EL (cell line): ENCODE results near the gene KRT80.
A peak's percentile ranks its signal among the peaks of the same experiment; 100 is the strongest.

Experiments used
- DNase-seq: peaks from one replicate; pipeline ENCODE4 v3.0.0-alpha.2; 2016

KRT80 gene

DNA sequence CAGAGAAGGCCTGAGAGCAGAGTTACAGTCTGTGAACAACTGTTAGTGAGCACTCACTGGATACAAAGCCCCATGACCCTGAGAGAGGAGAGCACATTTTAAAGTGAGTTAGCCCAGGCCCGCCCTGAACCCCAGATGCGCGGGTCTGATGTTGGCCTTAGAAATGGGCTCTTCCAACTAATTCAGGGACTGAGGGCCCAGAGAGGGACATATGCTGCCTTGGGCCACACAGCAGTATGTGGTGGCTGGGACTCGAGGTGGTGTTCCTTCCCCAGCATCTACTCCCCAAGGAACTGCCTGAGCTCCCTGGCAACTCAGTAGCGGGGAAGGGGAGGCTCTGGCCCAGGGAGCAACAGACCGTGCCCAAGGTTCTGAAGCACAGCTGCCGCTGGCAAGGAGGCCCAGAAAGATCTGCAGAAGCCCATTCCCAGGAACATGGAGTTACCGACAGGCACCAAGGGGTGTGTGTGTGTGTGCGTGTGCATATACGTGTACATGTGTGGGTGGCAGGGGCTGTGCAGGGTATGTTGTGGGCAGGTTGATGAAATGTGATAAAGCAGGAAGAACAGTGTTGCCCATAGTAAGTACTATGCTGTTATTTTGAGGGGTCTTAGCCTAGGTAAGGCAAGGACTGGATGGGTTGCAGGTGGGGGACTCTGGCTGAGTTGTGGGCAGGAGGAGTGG, 40.5 kb downstream of the KRT80 start:
- no peak for DNase-seq

DNA sequence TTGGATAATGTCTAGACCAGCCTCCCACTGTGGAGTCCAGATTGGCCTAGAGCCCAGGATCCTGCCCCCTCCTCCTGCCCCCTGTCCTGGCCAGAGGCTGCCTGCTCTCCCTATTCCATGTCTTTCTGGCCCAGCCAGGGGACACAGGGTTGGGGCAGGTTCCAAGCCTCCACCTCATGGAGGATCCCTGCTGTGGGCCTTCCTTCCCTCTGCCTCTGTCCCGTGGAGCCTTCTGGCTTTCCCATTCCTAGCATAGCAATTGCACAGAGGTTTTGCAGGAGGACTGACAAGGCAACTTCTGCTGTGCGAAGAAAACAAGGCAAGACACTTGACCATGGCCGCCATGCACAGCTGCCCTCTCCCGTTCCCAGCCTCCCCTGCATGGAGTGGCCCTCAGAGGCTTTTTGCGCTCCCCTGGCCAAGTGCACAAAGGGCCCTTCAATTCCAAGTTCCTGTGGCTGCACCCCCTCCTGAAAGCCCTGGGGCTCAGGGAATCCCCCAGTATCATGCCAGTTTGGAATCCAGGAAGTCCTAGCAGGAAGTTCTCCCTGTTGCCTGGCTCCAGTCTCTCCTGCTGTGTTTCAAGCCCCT, 42.1 kb downstream of the KRT80 start:
- peak; percentile 52 for DNase-seq

DNA sequence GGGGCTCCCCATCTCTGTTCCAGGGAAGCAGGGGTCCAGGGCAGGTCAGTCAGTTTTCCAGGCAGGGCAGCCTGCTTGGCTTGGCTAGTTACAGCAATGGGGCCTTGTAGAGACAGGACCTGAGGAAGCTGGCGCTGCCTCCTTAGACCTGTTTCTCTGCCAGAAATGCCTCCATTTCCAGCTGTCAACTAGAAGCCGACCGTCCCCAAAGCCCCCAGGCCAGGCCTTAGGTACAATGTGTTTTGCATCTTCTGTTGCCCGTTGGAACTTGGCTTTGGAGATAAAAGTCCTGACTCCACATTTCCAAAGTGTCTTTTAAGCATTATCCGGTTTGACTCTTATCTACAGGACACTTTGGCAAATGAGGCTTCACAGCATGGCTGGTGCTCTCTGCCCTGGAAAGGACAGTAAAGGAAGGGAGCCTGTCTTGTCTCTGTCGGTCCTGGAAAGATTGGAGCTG, 42.6 kb downstream of the KRT80 start:
- DNase-seq, result no peak

DNA sequence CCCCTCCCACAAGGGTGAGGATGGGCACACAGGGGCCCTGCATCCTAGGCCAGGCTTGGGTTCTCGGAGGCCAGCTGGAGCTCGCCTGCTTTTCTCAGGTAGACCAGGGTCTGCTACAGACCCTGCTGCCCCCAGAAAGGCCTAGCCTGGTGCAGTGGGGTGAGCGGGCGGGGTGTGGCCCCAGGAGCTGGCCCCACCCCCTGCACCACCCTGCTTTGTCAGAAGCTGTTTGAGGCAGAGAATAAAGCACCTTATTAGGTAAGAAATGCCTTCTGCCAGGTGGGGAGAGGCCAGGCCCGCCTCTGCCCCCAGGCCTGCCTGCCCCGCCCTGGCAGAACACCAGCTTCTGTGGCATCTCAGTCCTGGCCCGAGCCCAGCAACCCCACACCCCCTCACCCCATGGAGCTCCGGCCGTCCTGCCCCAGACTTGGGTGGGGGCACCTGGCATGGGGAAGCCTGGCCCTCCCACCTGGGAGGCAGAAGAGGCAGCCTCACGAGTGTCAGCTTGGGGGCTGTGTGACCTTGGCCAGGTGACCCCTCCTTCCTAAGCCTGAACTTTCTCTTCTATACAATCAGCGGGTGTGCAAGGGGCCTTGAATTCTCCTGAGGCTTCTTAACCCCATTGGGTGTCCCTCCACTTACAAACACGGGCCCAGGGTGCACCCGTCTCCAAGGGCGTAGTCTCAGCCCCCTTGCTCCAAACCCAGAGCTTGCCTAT, 43.2 kb downstream of the KRT80 start:
- no peak for DNase-seq

DNA sequence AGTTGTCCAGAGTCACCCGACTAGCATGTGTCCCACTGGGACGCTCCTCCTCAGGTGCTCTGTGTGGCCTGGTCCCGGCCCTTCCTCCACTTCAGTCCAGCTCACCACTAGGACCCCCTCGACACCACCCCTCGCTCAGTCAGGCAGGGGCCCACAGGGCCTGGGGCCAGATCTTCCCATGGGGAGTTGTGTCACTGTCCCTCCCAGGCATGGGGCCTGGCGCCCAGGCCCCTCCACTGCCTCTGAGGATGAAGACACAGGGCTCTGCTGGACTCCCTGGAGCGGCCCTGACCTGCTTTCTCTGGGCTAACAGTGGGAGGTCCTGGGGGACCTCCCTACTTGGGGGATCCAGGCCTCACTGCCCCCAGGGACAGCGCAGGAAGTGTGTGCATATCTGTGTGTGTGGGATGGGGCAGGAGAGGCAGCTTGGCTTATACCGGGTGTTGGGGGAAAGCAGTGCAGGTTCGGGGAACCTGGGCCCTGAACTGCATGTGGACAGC, 43.8 kb downstream of the KRT80 start:
- no peak for DNase-seq

DNA sequence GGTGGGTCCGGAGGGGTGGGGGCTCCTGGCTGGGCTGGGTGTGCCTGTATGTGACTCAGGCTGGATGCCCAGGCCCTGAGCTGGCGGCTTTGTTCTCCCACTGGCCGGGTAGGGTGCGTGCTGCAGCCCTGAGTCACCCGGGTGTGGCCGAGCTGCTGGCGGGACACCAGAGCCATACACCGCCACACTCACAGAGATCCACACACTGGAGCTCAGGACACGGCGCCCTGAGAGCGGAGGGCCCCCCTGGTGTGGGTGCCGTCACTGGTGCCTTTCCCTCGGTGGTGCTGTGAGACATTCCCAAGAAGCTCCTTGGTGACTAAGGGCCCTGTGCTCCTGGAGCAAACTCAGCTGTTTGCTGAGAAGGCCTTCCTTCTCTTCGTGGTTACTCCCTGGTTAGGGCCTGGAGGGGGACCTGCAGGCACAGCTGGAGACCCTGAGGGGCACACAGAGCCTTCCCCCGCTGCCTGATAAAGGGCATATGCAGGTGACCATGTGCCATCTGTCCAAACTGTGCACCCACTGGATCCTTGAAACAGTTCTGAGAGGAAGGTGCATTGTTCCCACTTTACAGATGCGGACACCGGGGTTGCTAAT, 44.3 kb downstream of the KRT80 start:
- peak; percentile 100 for DNase-seq

DNA sequence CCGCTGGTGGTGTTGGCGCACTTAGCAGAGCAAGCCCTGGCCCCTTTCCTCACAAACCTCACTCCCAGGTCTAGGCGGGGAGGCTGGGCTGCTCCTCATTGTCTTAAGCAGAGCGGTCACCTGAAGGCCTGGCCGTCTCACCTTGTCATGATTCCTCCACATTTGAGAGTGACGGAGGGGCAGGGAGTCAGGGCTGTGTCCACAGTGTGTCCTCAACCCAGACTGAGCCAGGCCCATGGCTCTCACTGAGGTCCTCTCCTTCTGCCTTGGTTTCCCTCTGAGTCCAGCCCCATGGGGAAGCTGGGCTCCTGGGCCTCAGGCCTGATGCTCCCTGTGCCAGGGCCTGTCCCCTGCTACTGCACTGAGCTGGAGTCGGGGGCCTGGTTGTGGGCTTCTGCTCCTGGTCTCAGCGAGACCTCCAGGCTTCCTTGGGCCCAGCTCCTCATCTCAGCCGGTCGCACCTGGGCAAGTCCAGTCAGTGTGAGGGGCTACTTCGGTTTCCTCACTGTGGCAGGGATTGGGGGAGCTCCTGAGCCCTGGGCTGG, 44.9 kb downstream of the KRT80 start:
- no peak for DNase-seq

DNA sequence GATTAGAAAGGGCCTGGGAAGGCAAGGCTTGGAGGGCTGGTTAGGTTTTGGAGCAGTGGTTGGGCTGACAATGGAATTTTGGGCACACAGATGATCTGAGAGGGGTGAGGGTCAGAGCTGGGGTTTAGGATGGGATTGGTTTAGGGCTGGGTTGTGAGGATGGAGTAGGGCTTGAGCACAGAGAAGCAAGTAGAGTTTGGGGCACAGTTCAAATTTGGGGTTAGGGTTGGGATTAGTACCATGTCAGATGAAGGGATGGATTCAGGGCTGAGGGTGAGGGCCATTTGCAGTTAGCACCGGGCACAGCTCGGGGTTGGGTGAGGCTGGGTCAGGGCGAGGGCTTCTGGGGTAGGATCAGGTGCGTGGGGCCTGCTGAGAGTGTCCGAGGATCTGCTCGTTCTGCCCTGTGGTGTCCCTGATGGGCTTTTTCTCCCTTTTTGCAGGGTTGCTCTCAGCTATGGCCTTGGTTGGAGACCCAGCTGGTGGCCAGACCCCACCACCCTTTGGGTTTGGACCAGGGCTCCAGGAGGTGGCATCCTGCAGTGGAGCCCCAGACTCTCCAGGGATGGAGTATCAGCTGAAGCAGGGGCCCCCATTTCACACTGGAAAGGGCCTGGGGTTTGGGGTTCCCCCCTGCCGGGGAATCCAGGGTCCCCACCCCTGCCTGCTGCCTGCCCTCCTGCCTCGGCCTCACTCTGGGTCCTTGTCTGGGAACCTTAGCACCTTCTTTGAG, 45.6 kb downstream of the KRT80 start:
- DNase-seq, result no peak

DNA sequence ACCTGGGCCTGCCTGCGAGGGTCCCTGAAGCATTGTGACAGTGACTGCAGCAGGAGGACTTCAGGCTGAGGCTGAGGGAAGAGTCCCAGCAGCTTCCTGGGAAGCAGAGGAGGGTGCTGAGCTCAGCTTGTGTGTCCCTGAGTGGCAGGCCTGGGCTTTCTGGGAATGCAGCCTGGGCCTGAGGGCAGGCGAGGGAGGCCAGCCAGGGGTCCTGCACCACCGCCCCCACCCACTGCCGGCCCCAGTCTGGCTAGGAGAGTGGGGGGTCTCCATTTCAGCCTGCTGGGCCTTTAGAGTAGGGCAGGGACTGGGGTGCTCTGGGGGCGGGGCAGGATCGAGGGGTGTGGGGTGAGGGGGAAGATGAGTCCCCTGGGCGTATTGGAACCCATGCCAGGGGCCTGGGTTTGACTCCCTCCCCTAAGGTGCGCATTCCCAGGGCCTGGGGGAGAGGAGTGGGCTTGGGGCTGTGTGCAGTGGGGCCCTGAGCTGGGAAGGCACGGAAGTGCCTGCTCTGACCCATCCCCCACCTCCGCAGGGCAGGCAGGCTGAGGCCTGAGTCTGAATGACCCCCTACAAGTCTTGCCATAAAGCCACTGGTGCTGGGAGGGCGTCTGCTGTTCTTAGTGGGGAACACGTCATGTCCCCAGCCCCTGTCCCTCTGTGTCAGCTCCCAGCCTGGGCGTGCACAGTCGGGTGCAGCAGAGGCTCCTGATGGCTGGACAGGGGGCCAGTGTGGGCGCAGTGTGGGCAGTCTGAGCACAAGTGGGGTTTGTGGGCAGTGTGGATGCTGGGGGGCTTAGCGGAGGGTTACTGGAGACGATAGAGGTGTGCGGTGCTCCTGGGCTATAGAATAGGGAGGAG, 46.4 kb downstream of the KRT80 start:
- DNase-seq, result no peak

DNA sequence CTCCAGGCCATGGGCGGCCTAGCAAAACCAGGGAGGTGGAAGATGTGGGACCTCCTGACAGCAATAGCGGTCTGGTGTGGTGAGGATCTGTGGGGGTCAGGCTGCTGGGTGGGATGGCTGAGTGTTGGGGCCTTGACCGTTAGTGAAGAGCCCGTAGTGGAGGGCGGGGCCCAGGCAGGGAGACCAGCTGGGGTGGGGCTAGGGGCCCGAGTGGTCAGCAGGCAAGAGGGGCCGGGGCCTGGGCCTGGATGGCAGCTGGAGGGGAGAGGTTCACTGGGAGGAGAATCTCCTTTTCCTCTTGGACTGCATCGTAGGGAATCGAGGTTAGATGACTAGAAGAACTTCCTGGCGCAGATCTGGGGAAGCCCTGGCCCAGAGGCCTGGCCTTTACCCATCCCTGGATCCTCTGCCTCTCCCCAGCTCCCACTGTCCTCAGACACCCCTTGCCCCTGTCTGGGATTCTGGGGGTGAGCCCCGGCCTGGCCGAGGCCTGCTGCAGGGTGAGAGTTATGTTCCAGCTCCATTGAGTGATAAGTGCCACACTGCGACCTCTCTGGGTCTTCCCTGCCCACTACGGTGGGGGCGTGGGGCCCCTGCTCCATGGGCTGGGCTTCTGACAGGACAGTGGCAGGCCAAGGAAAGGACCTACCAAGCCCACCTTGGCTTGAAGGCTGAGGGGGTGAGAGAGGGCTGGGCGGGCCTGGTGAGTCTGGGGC, 47.1 kb downstream of the KRT80 start:
- DNase-seq, result no peak

DNA sequence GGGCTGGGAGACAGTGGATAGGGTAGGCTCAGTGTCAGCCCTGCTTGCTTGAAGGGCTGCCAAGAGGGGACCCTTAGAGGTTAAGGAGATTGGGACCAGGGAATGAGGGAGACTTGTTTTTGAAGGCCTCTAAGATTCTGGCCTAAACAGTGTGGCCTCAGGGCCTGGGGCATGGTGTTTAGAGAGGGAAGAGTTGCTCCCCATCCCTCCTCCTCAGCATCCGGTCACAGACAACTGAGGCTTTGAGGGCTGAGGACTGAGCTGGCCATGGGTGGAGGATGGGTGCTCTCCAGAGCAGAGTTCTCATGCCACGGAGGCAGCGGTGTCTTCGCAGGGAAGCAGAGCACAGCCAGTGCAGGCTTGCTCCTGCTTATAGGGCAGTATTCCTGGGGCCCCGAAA, 49.4 kb downstream of the KRT80 start:
- DNase-seq, result no peak

DNA sequence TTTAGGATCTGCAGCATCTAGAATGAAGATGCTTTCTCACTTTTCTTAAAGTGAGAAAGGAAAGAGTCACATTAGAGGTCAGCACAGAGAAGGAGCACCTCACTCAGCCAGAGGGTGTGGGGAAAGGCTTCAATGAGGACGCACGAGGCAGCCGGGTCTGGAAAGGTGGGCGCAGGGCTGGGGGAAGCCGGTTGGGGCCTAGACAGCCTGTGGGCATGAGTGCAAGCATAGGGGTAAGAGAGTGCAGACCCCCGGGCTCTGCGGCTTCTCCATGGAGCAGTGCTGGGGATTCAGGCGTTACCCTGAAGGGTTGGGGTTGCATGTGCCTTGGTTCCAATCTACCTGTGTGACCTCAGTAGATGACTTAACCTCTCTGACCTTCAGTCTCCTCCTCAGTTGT, 49.9 kb downstream of the KRT80 start:
- no peak for DNase-seq

DNA sequence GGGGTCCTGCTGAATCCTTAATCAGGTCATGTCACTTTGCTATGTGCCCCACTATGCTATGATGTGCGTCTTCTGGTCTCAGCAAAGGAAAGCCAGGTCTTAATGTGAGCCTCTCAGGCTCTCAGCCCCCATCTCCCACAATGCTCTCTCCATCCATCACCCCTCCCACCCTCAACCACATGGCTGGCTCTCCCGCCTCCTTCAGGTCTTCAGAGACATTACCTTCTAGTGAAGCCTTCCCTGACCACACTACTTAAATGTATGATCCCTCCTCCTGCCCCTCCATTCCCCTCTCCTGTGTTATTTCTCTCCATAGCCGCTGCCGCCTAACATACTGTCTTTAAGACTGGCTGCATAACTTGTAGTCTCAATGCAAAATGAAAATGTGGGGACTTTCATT, 50.5 kb downstream of the KRT80 start:
- DNase-seq, result no peak

DNA sequence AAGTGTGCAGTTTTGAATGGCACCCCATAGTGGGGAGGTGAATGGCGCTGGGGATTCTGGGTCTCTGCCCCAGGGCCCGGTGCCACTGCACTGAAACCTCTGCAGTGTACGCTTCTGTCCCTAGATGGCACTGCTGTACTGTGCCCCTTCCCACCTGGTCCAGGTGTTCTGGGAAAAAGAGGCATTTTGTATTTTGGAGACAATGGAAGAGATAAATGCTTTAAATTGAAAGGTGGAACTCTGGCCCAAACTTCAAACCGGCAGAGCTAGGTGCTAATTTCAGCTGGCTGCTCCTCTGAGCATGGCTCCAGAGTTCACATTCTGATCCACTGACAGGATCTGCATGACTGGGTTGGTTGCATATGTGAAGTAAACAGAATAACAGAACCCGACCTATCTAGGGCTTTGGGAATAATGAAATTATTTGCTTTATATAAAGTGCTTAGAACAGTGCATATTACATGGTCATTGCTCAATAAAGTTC, 52.2 kb downstream of the KRT80 start:
- no peak for DNase-seq

DNA sequence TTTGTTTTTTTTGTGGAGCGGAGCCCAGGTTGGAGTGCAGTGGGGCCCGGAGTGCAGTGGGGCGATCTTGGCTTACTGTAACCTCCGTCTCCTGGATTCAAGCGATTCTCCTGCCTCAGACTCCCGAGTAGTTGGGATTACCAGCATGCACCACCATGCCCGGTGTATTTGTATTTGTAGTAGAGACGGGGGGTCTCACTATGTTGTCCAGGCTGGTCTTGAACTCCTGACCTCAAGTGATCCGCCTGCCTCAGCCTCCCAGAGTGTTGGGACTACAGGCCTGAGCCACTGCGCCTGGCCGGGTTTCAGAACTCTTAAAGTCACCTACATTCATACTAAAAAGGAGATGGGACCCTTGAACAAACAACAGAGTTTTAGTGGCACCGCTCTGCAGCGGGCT, 52.7 kb downstream of the KRT80 start:
- DNase-seq, result no peak

DNA sequence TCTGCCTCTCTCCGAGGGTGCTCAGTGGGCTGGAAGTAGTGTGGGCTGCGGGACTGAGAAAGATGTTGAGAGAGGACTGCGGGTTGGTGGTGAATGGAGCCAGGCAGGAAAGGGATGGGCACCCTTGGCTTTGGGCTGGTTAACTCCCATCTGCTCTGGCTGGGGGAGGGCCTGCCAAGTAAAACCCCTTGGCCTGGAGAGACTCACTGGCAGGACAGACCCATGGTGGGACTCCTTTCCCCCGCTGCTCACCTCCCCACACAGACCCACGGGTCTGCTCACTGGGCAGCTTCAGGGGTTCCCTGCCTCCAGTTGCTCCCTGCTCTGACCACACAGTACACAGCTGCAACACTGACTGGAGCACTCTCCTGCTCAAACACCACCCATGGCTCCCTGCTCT, 54.1 kb downstream of the KRT80 start:
- DNase-seq, result no peak

DNA sequence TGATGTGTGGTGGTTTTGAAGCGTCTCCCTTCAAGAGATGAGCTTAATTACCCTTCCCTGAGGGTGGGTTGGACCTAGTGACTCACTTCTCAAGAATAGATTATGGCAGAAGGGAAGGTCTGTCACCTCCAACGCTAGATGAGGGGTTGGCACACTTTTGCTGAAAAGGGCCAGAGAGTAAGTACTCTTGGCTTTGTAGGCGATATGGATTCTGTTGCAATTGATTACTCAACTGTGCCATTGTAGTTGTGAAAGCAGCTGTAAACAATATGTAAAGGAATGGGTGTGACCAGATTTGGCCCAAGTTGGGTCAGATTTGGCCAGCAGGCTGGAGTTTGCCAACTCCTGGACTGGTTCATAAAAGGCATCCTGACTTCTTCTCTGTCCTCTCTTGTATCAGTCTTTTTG, 59.1 kb downstream of the KRT80 start:
- no peak for DNase-seq

DNA sequence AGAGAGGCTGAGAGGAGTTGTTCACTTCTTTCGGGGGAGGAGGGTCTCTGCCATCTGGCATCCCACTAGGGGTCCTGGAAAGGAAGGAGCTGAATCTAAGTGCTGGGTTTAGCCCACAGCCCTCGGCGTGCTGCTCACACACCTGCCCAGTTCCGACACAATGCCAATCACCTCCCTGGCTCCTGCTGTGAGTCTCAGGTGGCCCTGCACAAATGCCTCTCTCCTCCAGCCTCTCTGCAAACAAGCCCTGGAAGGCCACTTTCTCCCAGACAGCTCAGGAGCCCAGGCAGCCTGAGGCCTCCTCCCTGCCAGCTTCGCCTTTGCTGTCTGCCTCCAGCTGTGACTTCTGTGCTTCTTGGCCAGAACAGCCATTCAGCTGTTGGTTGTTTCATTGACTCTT, 61.1 kb downstream of the KRT80 start:
- no peak for DNase-seq

DNA sequence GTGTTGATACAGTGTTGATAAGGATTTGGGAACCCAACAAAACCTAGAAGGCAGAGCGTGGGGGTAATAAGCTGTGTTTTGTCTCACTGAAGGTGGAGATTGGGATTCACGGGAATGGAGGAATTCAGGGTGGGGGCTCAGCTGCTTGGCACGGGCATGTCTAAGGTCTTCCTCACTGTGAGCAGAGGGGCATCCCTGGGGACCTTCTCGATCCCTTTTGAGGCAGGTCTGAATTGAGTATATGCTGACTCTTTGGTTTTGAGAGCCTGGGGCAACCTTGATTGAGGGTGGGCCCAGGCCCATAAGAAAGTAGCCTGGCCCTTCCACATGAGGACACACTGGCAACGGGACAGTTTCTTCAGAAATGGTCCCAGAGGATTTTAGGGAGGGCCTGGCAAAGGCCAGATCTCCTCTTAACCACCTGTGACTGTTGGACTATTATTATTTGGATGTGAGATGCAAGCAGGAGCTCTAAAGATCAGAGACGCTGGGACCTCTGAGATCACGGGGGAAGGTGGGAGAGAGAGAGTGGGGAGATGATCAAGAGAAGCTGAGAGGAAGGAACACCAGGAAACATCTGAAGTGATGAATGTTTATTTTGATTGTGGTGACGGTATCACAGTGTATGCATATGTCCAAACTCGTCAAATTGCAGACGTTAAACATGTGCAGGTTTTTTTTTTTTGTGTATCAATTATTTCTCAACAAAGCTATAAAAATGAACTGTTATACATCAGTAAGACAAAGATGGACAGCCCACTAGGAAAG, 63.9 kb downstream of the KRT80 start:
- no peak for DNase-seq
